Right atrium auricular region (tissue), 2 donors: Measurements from ENCODE around the gene TRPM2. TPM values are rescaled to one million over a fixed set of nuclear protein-coding genes. Genes with fewer than 3 reads are reported as not detected.
A peak's percentile ranks its signal among the peaks of the same experiment; 100 is the strongest.

ENCODE experiments used
- DNase-seq: peaks from one replicate; pipeline ENCODE4 v3.0.0-alpha.2; 2019; ENCODE audit warnings: low spot score
- H3K27ac ChIP-seq, 2 donors: fragments of 200-600 bp; sonication (generic); 1 replicate in 1 of 2; 2 replicates in 1 of 2; pipeline ENCODE4 v1.5.1; 2016 to 2019
- H3K27me3 ChIP-seq, 2 donors: fragments of 200-600 bp; sonication (generic); one replicate each; pipeline versions ENCODE4 v1.5.1 to v1.6.0; 2017 to 2019
- H3K36me3 ChIP-seq: fragments of 200-600 bp; sonication (generic); one replicate; pipeline ENCODE4 v1.5.1; 2016
- H3K4me1 ChIP-seq, 2 donors: fragments of 200-600 bp; sonication (generic); one replicate each; pipeline versions ENCODE4 v1.5.1 to v1.6.0; 2017 to 2019
- H3K4me3 ChIP-seq, 2 donors: fragments of 200-600 bp; sonication (generic); 1 replicate in 1 of 2; 2 replicates in 1 of 2; pipeline ENCODE4 v1.5.1; 2017 to 2019; ENCODE audit warnings: mild to moderate bottlenecking in 1 of 2, moderate library complexity in 1 of 2
- H3K9me3 ChIP-seq, 2 donors: fragments of 200-600 bp; sonication (generic); one replicate each; pipeline ENCODE4 v1.5.1; 2019
- total RNA-seq, 2 donors: library from RNA; depleted of rRNA; stranded (reverse); fragments of >200 nt; gene quantifications; one replicate each; pipeline ENCODE4 v1.1.0, GENCODE V29; 2016
- TF ChIP-seq, protein P1 (sequence below), 2 donors: fragments of 200-600 bp; sonication (generic); IDR thresholded peaks; one replicate each; pipeline ENCODE4 v1.5.1; 2019; ENCODE audit warnings: antibody characterized with exemption in 2 of 2

The TRPM2 gene
- total RNA-seq, 2 donors from 2014 or later: 0.75 to 0.89 TPM

- no peaks in the 10 kb centered on the region for H3K36me3 ChIP-seq
- TF ChIP-seq, protein P1, sequence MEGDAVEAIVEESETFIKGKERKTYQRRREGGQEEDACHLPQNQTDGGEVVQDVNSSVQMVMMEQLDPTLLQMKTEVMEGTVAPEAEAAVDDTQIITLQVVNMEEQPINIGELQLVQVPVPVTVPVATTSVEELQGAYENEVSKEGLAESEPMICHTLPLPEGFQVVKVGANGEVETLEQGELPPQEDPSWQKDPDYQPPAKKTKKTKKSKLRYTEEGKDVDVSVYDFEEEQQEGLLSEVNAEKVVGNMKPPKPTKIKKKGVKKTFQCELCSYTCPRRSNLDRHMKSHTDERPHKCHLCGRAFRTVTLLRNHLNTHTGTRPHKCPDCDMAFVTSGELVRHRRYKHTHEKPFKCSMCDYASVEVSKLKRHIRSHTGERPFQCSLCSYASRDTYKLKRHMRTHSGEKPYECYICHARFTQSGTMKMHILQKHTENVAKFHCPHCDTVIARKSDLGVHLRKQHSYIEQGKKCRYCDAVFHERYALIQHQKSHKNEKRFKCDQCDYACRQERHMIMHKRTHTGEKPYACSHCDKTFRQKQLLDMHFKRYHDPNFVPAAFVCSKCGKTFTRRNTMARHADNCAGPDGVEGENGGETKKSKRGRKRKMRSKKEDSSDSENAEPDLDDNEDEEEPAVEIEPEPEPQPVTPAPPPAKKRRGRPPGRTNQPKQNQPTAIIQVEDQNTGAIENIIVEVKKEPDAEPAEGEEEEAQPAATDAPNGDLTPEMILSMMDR (IDR thresholded peaks at IDR 0.05): no peak
- H3K27me3 ChIP-seq: peaks cover 0 to 3% of the 10 kb centered on the region in 2 donors
- peak overlapping the region in 1 of 2 donors; percentile 48 for H3K27ac ChIP-seq
- H3K4me1 ChIP-seq: peaks cover 0 to 7% of the 10 kb centered on the region in 2 donors
- no peak overlapping the region for H3K4me3 ChIP-seq
- no peaks in the 10 kb centered on the region for H3K9me3 ChIP-seq
- DNase-seq: no peak
Observed at GRCh38 chr21:44352253-44352860, 1.1 kb upstream of the TRPM2 start.

GRCh38 chr21:44354001-44354405, 582 bp downstream of the TRPM2 start:
- Histone ChIP-seq H3K4me3 (peak overlapping the region in 1 of 2 donors; percentile 11), H3K4me1 (peaks cover 0 to 7% of the 10 kb centered on the region in 2 donors), H3K36me3 (no peaks in the 10 kb centered on the region), H3K27ac (no peak overlapping the region), H3K27me3 (peaks cover 0 to 3% of the 10 kb centered on the region in 2 donors), H3K9me3 (no peaks in the 10 kb centered on the region)
- TF ChIP-seq, protein P1 (IDR thresholded peaks at IDR 0.05): no peak
- peak; percentile 67 for DNase-seq

DNA sequence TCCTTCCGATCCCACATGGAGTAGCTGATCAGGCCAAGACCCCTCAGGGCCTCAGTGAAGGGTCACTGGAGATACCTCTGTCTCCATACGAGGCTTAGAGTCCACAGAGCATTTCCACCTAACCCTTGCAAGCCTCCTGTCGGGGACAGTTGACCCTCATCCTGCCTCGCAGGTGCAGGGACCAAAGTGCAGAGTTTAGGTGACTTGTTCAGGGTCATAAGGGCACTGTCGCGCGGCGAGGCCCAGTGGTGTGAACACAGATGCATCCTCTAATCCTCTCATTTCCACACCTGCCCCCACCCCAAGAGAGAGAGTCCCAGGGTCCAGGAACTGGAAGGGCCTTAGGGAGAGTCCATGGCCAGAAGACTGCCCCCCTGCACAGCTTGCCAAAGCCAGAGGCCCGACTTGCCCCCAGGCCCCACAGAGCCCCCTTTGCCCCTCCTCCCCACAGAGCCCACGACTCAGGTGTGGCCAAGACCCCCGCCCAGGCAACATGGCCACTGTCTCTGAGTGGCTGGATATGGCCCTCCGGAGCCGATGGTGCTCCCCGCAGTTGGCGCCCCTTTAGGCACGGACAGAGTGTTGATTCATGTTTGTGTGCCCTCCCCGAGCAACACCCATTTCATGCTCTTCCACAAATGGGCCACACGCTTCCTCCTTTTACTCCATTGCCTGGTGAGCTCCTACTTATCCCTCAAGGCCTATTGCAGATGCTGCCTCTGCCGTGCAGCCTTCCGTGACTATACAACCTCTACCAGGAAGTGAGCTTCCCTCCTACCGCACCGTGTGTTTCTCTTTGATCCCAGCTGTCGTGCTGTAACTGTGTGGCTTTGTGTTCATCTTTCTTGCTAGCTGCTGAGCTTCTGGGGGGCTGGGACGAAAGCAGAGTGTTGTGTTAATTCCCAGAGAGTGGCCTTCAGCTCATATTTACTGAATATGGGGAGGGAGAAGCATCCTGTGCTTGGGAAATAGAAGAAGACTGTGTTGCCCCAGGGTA, 1.7 kb downstream of the TRPM2 start:
- TF ChIP-seq, protein P1 (IDR thresholded peaks at IDR 0.05): no peak
- Histone ChIP-seq H3K27me3 (peaks cover 0 to 3% of the 10 kb centered on the region in 2 donors), H3K4me1 (peaks cover 0 to 3% of the 10 kb centered on the region in 2 donors), H3K4me3 (no peak overlapping the region), H3K36me3 (no peaks in the 10 kb centered on the region), H3K9me3 (no peaks in the 10 kb centered on the region), H3K27ac (no peak overlapping the region)
- no peak for DNase-seq

DNA sequence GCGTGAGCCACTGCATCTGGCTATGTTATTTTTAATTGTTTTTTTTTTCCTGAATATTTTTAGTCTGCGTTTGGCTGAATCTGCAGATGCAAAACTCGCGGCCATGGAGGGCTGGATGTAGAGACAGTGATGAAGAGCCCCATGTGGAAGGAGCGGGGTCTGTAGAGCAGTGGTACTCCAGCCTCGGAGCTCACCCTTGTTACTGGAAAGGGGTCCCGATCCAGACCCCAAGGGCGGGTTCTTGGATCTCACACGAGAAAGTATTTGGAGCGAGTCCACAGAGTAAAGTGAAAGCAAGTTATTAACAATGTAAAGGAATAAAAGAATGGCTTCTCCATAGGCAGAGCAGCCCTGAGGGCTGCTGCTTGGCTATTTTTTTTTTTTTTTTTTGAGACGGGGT, 2.7 kb downstream of the TRPM2 start:
- TF ChIP-seq, protein P1 (IDR thresholded peaks at IDR 0.05): no peak
- no peaks in the 10 kb centered on the region for H3K9me3 ChIP-seq
- H3K27ac ChIP-seq: no peak overlapping the region
- H3K36me3 ChIP-seq: no peaks in the 10 kb centered on the region
- H3K4me3 ChIP-seq: no peak overlapping the region
- no peaks in the 10 kb centered on the region for H3K27me3 ChIP-seq
- no peak for DNase-seq
- H3K4me1 ChIP-seq: no peaks in the 10 kb centered on the region

DNA sequence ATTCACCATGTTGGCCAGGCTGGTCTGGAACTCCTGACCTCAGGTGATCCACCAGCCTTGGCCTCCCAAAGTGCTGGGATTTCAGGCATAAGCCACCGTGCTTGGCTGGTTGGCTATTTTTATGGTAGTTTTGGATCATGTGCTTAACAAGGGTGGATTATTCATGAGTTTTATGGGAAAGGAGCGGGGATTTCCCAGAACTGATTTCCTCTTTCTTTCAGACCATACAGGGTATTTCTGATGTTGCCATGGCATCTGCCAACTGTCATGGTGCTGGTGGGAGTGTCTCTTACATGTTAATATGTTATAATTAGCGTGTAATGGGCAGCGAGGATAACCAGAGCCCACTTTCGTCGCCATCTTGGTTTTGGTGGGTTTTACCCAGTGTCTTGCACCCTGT, 3.2 kb downstream of the TRPM2 start:
- Histone ChIP-seq H3K9me3 (no peaks in the 10 kb centered on the region), H3K36me3 (no peaks in the 10 kb centered on the region), H3K27me3 (no peaks in the 10 kb centered on the region), H3K4me1 (no peaks in the 10 kb centered on the region), H3K27ac (no peak overlapping the region), H3K4me3 (no peak overlapping the region)
- DNase-seq: no peak
- TF ChIP-seq, protein P1 (IDR thresholded peaks at IDR 0.05): no peak
